Adipose tissue (tissue), 3 donors: Measurements from ENCODE around the gene GLT6D1. TPM values are rescaled to one million over a fixed set of nuclear protein-coding genes. Genes with fewer than 3 reads are reported as not detected.

Source experiments
- H3K27ac ChIP-seq: one replicate; pipeline ENCODE4 v1.5.1; 2013; ENCODE audit warnings: low read depth, low read length
- WGBS, 3 donors: extraction: QIAGEN DNeasy Blood & Tissue Kit; methylation state at CpG; one replicate each; pipeline ENCODE4 v1.1.7; 2013; 5-methylcytosine and 5-hydroxymethylcytosine counted together
- polyA plus RNA-seq, 3 donors: library from polyadenylated mRNA; stranded (reverse); fragments of 200-250 nt; gene quantifications; one replicate each; pipeline ENCODE4 v1.2.3, GENCODE V29; 2013
- donor health status: healthy with polysubstance abuse.
- donor health status: Bipolar disorder and iron deficiency.
- donor health status: healthy.

Gene GLT6D1
- polyA plus RNA-seq, 3 donors: not detected

DNA sequence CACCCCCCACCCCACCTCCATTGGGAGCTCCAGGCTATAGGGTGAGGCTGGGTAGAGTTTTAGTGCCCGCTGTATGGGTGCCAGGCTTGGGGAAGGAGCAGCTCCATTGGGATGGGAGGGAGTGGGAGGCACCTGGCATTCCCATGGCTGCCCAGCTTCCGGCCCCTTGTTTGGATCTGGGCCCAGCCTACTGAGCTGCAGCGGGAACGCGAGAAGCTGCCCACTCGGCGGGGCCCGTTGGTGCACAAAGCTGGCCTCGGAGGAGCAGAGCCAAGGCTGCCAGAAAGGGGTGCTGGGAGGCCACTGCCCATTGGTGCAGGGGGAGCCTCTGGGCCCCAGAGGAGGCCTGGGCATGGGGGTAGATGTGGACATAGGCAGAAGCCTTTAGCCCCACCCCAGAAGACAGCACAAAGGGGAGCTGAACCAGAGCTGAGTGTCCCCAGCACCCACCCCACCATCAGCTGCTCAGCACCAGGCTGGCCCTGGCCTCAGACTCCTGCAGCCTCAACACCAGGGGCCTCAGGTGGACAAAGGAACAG is 28.2 kb upstream of the GLT6D1 start:
- no peak overlapping the region for H3K27ac ChIP-seq
- 73 to 87% (median 74%) methylated on average over 7 to 9 of the region's 9 CpGs for WGBS, 3 donors

GRCh38 chr9:135666534-135667462 is 27.5 kb upstream of the GLT6D1 start:
- no peak overlapping the region for H3K27ac ChIP-seq
- WGBS, 3 donors: 55 to 71% (median 60%) methylated on average over 28 to 29 of the region's 29 CpGs

- WGBS, 3 donors: 68 to 82% (median 77%) methylated on average over 10 to 12 of the region's 12 CpGs
- no peak overlapping the region for H3K27ac ChIP-seq
Measured at GRCh38 chr9:135665795-135666189, 26.5 kb upstream of the GLT6D1 start.

GRCh38 chr9:135664801-135665794 is 25.8 kb upstream of the GLT6D1 start:
- H3K27ac ChIP-seq: no peak overlapping the region
- 67 to 80% (median 78%) methylated on average over 27 to 32 of the region's 32 CpGs for WGBS, 3 donors

DNA sequence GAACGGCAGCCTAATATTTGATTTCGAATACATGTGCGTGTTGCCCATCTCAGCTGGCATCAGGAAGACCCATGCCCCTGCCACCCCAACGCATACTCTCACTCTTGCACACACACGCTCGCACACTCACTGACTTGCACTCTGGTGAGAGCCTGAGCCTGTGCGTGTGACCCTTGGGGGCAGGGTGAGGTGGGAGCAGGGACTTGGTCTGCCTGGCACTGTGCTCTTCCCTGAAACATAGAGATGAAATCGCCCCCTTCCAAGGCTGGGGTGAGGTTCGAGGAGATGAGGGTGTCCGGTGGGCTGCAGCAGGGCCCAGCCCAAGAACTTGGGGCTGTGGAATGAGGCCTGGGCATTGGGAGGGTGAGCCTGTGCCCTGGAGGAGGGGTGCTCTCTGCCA is 24.9 kb upstream of the GLT6D1 start:
- no peak overlapping the region for H3K27ac ChIP-seq
- 71 to 85% (median 83%) methylated on average over 10 of the region's 10 CpGs for WGBS, 3 donors

DNA sequence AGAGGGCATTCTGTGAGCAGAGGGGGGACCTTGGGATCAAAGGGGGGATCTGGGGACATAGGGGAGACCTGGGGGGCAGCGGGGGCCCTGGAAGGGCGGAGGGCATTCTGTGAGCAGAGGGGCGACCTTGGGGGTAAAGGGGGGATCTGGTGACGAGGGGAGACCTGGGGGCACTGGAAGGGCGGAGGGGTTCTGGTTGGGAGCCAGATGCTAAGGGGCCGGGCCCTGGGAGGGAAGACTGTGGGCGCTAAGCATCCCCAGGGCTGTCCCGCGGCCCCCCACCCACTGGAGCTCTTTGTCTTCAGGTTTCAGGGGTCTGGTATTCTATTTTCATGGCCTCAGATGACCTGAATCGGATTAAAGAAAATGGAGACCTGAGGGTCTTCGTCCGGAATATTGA is 24.5 kb upstream of the GLT6D1 start:
- H3K27ac ChIP-seq: no peak overlapping the region
- WGBS, 3 donors: 69 to 87% (median 79%) methylated on average over 10 to 12 of the region's 12 CpGs

- H3K27ac ChIP-seq: no peak overlapping the region
- WGBS, 3 donors: 33 to 68% (median 64%) methylated on average over 2 to 3 of the region's 3 CpGs
Measured at GRCh38 chr9:135663451-135663770, 24.1 kb upstream of the GLT6D1 start.

DNA sequence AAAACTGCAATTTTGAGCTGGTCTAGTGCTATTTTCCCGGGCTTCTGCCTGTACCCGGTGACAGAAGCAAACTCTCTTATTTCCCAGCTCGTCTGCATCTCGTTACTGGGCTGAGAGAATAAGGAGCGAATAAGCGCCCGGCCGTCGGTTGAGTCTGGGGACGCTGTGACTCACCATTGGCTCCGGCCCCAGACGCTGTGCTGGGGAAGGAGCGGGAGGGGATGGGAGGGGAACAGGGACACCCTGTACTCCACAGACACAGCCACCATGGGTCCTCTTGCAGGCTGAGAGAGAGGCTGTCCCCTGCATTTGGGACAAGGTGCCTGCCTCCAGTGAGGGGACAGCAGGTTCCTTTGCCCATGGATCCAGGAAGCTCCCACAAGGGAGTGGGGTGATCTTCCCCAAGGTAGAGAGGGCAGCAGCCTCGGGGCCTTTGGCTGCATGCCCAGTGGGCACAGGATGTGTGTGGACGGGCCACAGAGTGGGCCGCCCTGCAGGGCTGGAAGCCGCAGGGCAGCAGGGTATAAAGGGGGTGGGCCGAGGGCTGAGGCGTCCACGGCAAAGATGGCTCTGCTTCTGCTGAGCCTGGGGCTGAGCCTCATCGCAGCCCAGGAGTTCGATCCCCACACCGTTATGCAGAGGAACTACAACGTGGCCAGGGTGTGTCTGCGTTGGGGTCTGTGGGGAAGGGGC is 23.6 kb upstream of the GLT6D1 start, which contains the start of gene LCN9:
Gene LCN9 (plus strand): TSS at position 552 of the 693 bp plus-strand sequence. CDS start 13 bp downstream, at position 565.
- 43 to 58% (median 46%) methylated on average over 25 of the region's 25 CpGs for WGBS, 3 donors
- no peak within 1 kb of the TSS for H3K27ac ChIP-seq

- H3K27ac ChIP-seq: no peak overlapping the region
- 44 to 56% (median 55%) methylated on average over 19 of the region's 19 CpGs for WGBS, 3 donors
Measured at GRCh38 chr9:135661816-135662560, 22.6 kb upstream of the GLT6D1 start.

GRCh38 chr9:135660407-135660806 is 21.1 kb upstream of the GLT6D1 start:
- WGBS, 3 donors: 89 to 92% (median 90%) methylated on average over 22 of the region's 22 CpGs
- no peak overlapping the region for H3K27ac ChIP-seq

GRCh38 chr9:135659252-135659651 is 19.9 kb upstream of the GLT6D1 start:
- 83 to 90% (median 89%) methylated on average over 13 of the region's 13 CpGs for WGBS, 3 donors
- H3K27ac ChIP-seq: no peak overlapping the region

DNA sequence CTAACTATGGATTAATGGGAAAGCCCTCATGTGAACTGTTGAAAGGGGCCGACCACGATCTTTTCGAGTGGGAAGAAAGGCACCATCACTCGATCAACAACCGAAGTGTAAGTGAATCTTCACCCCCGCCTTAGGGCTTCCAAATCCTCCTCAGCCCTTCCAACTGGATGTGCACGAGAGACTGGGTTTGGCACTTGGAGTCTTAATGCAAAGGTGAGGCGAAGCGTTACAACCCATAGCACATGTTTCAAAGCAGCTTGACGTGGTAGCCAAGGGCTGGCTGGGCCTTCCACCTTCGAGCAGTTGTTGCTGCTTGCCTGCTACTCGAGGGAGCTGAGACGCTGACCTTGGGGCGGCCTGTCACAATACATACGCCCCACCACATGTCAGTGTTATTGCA is 18.1 kb upstream of the GLT6D1 start:
- H3K27ac ChIP-seq: no peak overlapping the region
- WGBS, 3 donors: 77 to 88% (median 87%) methylated on average over 15 of the region's 15 CpGs

- 69 to 78% (median 77%) methylated on average over 7 to 8 of the region's 8 CpGs for WGBS, 3 donors
- H3K27ac ChIP-seq: no peak overlapping the region
Measured at GRCh38 chr9:135655317-135655716, 16.0 kb upstream of the GLT6D1 start.

DNA sequence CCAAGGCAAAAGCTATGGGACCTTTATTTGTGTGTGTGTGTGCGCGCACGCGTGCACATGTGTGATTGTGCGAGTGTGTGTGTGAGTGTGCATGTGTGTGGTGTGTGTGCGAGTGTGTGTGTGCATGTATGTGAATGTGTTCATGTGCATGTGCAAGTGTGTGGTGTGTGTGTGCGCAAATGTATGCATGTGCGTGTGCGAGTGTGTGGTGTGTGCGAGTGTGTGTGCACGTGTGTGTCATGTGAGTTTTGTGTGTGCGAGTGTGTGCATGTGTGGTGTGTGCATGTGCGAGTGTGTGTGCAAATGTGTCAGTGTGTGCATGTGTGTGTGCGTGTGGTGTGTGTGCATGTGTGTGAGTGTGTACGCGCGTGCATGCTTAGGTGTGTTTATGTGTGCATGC is 11.1 kb upstream of the GLT6D1 start:
- no peak overlapping the region for H3K27ac ChIP-seq
- 89 to 93% (median 93%) methylated on average over 17 of the region's 17 CpGs for WGBS, 3 donors

DNA sequence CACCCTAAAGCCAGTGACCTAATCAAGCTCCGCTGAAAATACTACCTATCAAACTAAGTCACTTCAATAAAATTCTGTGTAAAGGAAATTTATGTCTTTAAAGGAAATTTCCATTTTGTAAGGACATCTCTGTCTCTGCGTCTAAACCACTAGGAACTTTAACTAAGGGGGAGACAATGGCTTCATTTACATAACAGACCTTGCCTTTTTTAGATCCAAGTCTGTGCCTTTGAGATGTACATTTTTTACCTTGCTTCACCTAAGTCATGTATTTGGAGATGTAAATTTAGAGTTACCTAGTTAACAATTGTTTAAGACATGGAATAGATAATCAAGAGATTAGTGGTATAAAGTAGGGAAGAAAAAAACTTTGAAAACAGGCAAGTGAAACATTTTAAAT is 10.2 kb upstream of the GLT6D1 start:
- WGBS, 3 donors: 60 to 76% (median 68%) methylated on average over 2 of the region's 2 CpGs
- H3K27ac ChIP-seq: no peak overlapping the region

- WGBS, 3 donors: 75 to 83% (median 82%) methylated on average over 10 of the region's 10 CpGs
Measured at GRCh38 chr9:135648494-135649410, 9.4 kb upstream of the GLT6D1 start.

GRCh38 chr9:135647884-135648283 is 8.5 kb upstream of the GLT6D1 start:
- H3K27ac ChIP-seq: no peak overlapping the region
- WGBS, 3 donors: 76 to 91% (median 91%) methylated on average over 4 of the region's 4 CpGs

More at GRCh38 chr9:135648494-135649410, 9.4 kb upstream of the GLT6D1 start:
- H3K27ac ChIP-seq: no peak overlapping the region
